WTC11 (cell line): ENCODE results near the gene OXSR1. TPM values are rescaled to one million over a fixed set of nuclear protein-coding genes. Genes with fewer than 3 reads are reported as not detected.

Experiments used
- ATAC-seq: fragments of 200-7000 bp; cut with Tn5 transposase; 2 replicates; pipeline ENCODE4 v1.10.0; 2021; ENCODE audit warnings: mild to moderate bottlenecking, moderate library complexity
- CTCF ChIA-PET: fragments of 300-600 bp; sonication (Branson Sonifier 250); formaldehyde crosslinking; loops from one replicate; lab custom pipeline; 2021; ENCODE audit warnings: antibody characterized with exemption; lab: Charles Lee
- POLR2A ChIA-PET: fragments of 350-600 bp; sonication (Branson Sonifier 250); formaldehyde crosslinking; loops from one replicate; lab custom pipeline; 2021; ENCODE audit warnings: antibody characterized with exemption; lab: Charles Lee
- DNase-seq: peaks from one replicate; pipeline ENCODE4 v3.0.0; 2021; ENCODE audit warnings: low spot score
- H3K27ac Mint-ChIP-seq: 2 replicates; pipeline ENCODE4 v1.8.0; 2021; ENCODE audit warnings: mixed read lengths
- H3K27me3 Mint-ChIP-seq: 2 replicates; pipeline ENCODE4 v1.8.0; 2021; ENCODE audit warnings: low read depth, mild to moderate bottlenecking, moderate library complexity, mixed read lengths
- H3K36me3 Mint-ChIP-seq: 2 replicates; pipeline ENCODE4 v1.8.0; 2021; ENCODE audit warnings: mixed read lengths
- H3K4me1 Mint-ChIP-seq: 2 replicates; pipeline ENCODE4 v1.8.0; 2022; ENCODE audit warnings: mixed read lengths
- H3K4me3 Mint-ChIP-seq: 2 replicates; pipeline ENCODE4 v1.8.0; 2021; ENCODE audit warnings: mild to moderate bottlenecking, moderate library complexity, mixed read lengths
- H3K9me3 Mint-ChIP-seq: 2 replicates; pipeline ENCODE4 v1.8.0; 2021; ENCODE audit warnings: mixed read lengths
- AFF4 ChIP-seq: sonication (generic); formaldehyde crosslinking; IDR thresholded peaks from 2 replicates; pipeline ENCODE4 v1.8.1; 2023; ENCODE audit warnings: mild to moderate bottlenecking, missing genetic modification reagents, borderline replicate concordance
- AR ChIP-seq: fragments of 250-450 bp; sonication (Bioruptor Pico); IDR thresholded peaks from 2 replicates; pipeline ENCODE4 v1.9.0; 2021; ENCODE audit warnings: mild to moderate bottlenecking
- CDX4 ChIP-seq: fragments of 250-450 bp; sonication (Bioruptor Pico); IDR thresholded peaks from 2 replicates; pipeline ENCODE4 v1.9.0; 2021; ENCODE audit warnings: moderate library complexity, mild to moderate bottlenecking, inconsistent platforms, borderline replicate concordance
- ELF4 ChIP-seq: sonication (generic); formaldehyde crosslinking; IDR thresholded peaks from 2 replicates; pipeline ENCODE4 v1.8.1; 2022; ENCODE audit warnings: low read depth, mild to moderate bottlenecking, moderate library complexity, missing genetic modification reagents
- EMX1 ChIP-seq: fragments of 250-450 bp; sonication (Bioruptor Pico); IDR thresholded peaks from 2 replicates; pipeline ENCODE4 v1.8.0; 2021; ENCODE audit warnings: mild to moderate bottlenecking
- HMGA2 ChIP-seq: fragments of 250-450 bp; sonication (Bioruptor Pico); IDR thresholded peaks from 2 replicates; pipeline ENCODE4 v1.4.0; 2021; ENCODE audit warnings: mild to moderate bottlenecking, moderate library complexity
- HMGXB4 ChIP-seq: sonication (generic); formaldehyde crosslinking; IDR thresholded peaks from 2 replicates; pipeline ENCODE4 v1.8.1; 2023; ENCODE audit warnings: mild to moderate bottlenecking, moderate library complexity, missing genetic modification reagents
- NR1H2 ChIP-seq: sonication (generic); formaldehyde crosslinking; IDR thresholded peaks from 2 replicates; pipeline ENCODE4 v1.9.0; 2021; ENCODE audit warnings: mild to moderate bottlenecking, moderate library complexity, missing genetic modification reagents
- OVOL2 ChIP-seq: fragments of 250-450 bp; sonication (Bioruptor Pico); IDR thresholded peaks from 2 replicates; pipeline ENCODE4 v1.9.0; 2021; ENCODE audit warnings: mild to moderate bottlenecking, borderline replicate concordance
- PRDM15 ChIP-seq: sonication (generic); formaldehyde crosslinking; IDR thresholded peaks from 2 replicates; pipeline ENCODE4 v1.8.0; 2022; ENCODE audit warnings: missing genetic modification reagents
- SOX15 ChIP-seq: fragments of 250-450 bp; sonication (Bioruptor Pico); IDR thresholded peaks from 2 replicates; pipeline ENCODE4 v1.9.0; 2021; ENCODE audit warnings: mild to moderate bottlenecking
- USF2 ChIP-seq: sonication (generic); formaldehyde crosslinking; IDR thresholded peaks from 2 replicates; pipeline ENCODE4 v1.8.1; 2023; ENCODE audit warnings: mild to moderate bottlenecking, missing genetic modification reagents, moderate library complexity
- ZBTB43 ChIP-seq: sonication (generic); formaldehyde crosslinking; IDR thresholded peaks from 2 replicates; pipeline ENCODE4 v1.8.1; 2023; ENCODE audit warnings: mild to moderate bottlenecking, missing genetic modification reagents
- ZNF121 ChIP-seq: sonication (generic); formaldehyde crosslinking; IDR thresholded peaks from 2 replicates; pipeline ENCODE4 v1.8.0; 2023; ENCODE audit warnings: missing genetic modification reagents
- ZNF396 ChIP-seq: fragments of 250-450 bp; sonication (Bioruptor Pico); IDR thresholded peaks from 2 replicates; pipeline ENCODE4 v1.8.0; 2021; ENCODE audit warnings: mild to moderate bottlenecking, moderate library complexity, borderline replicate concordance
- total RNA-seq: library from RNA; stranded (reverse); gene quantifications from 3 replicates; pipeline ENCODE4 v1.2.3, GENCODE V29; 2021

The OXSR1 gene
- total RNA-seq, 1 experiment from 2014 or later: 50.6 TPM

DNA sequence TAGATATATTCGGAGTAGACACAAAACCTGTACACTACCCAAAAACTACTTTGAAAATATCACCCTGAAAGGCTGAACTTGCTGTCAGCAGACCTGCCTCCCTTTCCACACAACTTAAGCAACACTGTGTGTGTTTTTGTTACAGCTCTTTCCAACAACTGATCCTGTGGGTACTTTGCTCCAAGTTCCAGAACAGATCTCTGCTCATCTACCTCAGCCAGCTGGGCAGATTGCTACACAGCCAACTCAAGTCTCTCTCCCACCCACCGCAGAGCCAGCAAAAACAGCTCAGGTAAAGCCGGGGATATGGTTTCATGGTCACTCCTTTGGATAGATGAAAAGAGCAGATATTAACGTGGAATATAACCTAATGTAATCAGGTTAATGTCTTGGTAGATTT, 80.6 kb downstream of the OXSR1 start (continued):
- TF ChIP-seq CDX4 (CRISPR knock-in tag): no peak
- no peak for TF ChIP-seq HMGXB4
- no peak for TF ChIP-seq ZNF121 (CRISPR knock-in tag)
- no peak for TF ChIP-seq ZBTB43 (CRISPR knock-in tag)
- no peak for TF ChIP-seq NR1H2 (CRISPR knock-in tag)
- TF ChIP-seq EMX1 (CRISPR knock-in tag): no peak
- TF ChIP-seq OVOL2: no peak
- no peak for TF ChIP-seq USF2

DNA sequence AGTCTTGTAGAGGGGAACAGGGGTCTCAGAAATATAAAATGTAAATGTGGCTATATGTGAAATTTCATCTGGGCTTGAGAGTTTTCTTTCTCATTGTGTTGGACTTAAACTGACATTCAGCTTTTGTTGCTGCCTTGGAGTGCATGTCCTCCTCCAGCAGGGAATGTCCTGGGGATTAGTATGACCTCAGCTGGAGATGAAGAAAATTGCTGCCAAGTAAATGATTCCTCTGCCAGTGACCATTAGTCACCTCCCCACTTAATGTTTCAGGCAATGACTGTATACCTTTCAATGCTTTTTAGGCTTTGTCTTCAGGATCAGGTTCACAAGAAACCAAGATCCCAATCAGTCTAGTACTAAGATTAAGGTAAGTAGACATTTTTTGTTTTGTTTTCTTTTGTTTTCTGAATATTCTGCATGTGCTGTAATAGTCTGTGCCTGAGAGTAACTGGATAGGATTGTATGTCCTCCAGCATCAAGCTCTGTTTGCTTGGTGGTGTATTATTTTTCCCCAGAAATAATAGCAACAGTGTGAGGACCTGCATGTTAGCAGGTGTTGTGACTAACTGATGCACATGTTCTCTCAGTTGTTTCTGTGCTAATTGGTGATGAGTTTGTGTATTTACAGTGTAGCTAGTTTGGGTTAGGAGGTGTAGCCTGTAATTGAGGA, 82.2 kb downstream of the OXSR1 start:
- DNase-seq: no peak
- H3K27ac Mint-ChIP-seq: no peak overlapping the region; the same call in 1 of the 2 replicates
- TF ChIP-seq AFF4 (CRISPR knock-in tag): no peak
- TF ChIP-seq AR (CRISPR knock-in tag): no peak
- H3K27me3 Mint-ChIP-seq: no peaks in the 10 kb centered on the region
- peaks cover 40% of the 10 kb centered on the region for H3K36me3 Mint-ChIP-seq
- no peak overlapping the region for H3K4me3 Mint-ChIP-seq
- H3K4me1 Mint-ChIP-seq: no peaks in the 10 kb centered on the region; the same call in 1 of the 2 replicates
- POLR2A ChIA-PET: interaction anchor here (0.6 kb wide), 1 partner anchor 84 kb away, joined by 5 read pairs; no protein-coding TSS in a partner anchor
- H3K9me3 Mint-ChIP-seq: no peaks in the 10 kb centered on the region
- ATAC-seq: no peak
- CTCF ChIA-PET: no interaction called here

DNA sequence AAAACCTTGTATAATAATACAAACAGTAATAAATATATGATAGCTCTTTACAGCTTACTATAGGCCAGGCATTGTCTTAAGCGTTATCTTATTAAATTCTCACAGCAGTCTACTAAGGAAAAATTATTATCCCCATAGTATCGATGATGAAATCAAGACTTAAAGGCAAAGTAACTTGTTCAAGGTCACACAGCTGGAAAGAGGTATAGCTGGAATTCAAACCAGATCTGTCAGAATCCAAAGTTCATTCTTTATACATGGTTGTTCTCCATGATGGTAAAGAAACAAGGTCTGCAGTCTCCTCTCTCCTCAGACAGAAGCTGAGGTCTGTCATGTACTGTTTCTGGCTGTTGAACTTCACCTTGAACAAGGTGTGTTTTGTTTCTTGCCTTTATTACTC, 84.9 kb downstream of the OXSR1 start:
- Mint-ChIP-seq H3K27me3 (no peaks in the 10 kb centered on the region), H3K9me3 (no peaks in the 10 kb centered on the region), H3K4me3 (no peak overlapping the region), H3K4me1 (no peaks in the 10 kb centered on the region; the same call in 1 of the 2 replicates), H3K27ac (no peak overlapping the region), H3K36me3 (peaks cover 63% of the 10 kb centered on the region)
- POLR2A ChIA-PET: no interaction called here
- DNase-seq (no peak), ATAC-seq (no peak)
- CTCF ChIA-PET: no interaction called here
- no peak for TF ChIP-seq ZNF396 (CRISPR knock-in tag)
- no peak for TF ChIP-seq SOX15 (CRISPR knock-in tag)
- TF ChIP-seq HMGA2 (CRISPR knock-in tag): no peak
- TF ChIP-seq ELF4 (CRISPR knock-in tag): no peak
- TF ChIP-seq PRDM15 (CRISPR knock-in tag): no peak
